Activated CD8-positive, alpha-beta memory T cell treated with anti-CD3 and anti-CD28 coated beads, Interleukin-2, amount 50 U/mL, for 1 hour (primary cell): ENCODE results near the gene TMEM18.
"Not testable (repeated sequence)": the region's sequence is repeated elsewhere in the genome, so short reads cannot be mapped to it uniquely, and the experiment has no call there.

Experiments
- DNase-seq: peaks from one replicate; pipeline ENCODE4 v3.0.0-alpha.2; 2020; ENCODE audit errors: extremely low read depth

Gene TMEM18

GRCh38 chr2:693606-694005, 16.4 kb upstream of the TMEM18 start:
- DNase-seq: no peak

GRCh38 chr2:692767-693166, 15.6 kb upstream of the TMEM18 start:
- no peak for DNase-seq

- DNase-seq: no peak
Measured at GRCh38 chr2:691821-692761, 14.9 kb upstream of the TMEM18 start.

- no peak for DNase-seq
Measured at GRCh38 chr2:690799-691198, 13.6 kb upstream of the TMEM18 start.

- DNase-seq: no peak
Measured at GRCh38 chr2:689877-690510, 12.8 kb upstream of the TMEM18 start.

GRCh38 chr2:689237-689636, 12.0 kb upstream of the TMEM18 start:
- no peak for DNase-seq

GRCh38 chr2:688504-689076, 11.4 kb upstream of the TMEM18 start:
- DNase-seq: no peak

- DNase-seq: no peak
Measured at GRCh38 chr2:685421-685820, 8.2 kb upstream of the TMEM18 start.

GRCh38 chr2:684913-685312, 7.7 kb upstream of the TMEM18 start:
- not testable (repeated sequence) for DNase-seq

- no peak for DNase-seq
Measured at GRCh38 chr2:682226-682625, 5.0 kb upstream of the TMEM18 start.

GRCh38 chr2:681312-681711, 4.1 kb upstream of the TMEM18 start:
- no peak for DNase-seq

GRCh38 chr2:680496-680895, 3.3 kb upstream of the TMEM18 start:
- DNase-seq: no peak

GRCh38 chr2:678964-679363, 1.8 kb upstream of the TMEM18 start:
- no peak for DNase-seq

- no peak for DNase-seq
Measured at GRCh38 chr2:677959-678550, 849 bp upstream of the TMEM18 start.

- DNase-seq: peak; percentile 84
Measured at GRCh38 chr2:676647-677055, 555 bp downstream of the TMEM18 start.

GRCh38 chr2:675982-676646, 1.1 kb downstream of the TMEM18 start:
- no peak for DNase-seq

- DNase-seq: no peak
Measured at GRCh38 chr2:675460-675859, 1.7 kb downstream of the TMEM18 start.

GRCh38 chr2:675051-675450, 2.2 kb downstream of the TMEM18 start:
- no peak for DNase-seq

GRCh38 chr2:674321-674985, 2.8 kb downstream of the TMEM18 start:
- no peak for DNase-seq

GRCh38 chr2:673615-674320, 3.4 kb downstream of the TMEM18 start:
- DNase-seq: no peak

GRCh38 chr2:673016-673415, 4.2 kb downstream of the TMEM18 start:
- DNase-seq: no peak
